Skeletal muscle satellite cell (primary cell): ENCODE data around the gene ZBTB17.

Source experiments
- H3K27me3 ChIP-seq: 2 replicates; pipeline ENCODE4 v1.7.0; 2013; ENCODE audit warnings: low read length; ENCODE audit not compliant: control insufficient read depth, insufficient read depth
- H3K36me3 ChIP-seq: 2 replicates; pipeline ENCODE4 v1.7.0; 2013; ENCODE audit warnings: mild to moderate bottlenecking, control low read depth, low read length; ENCODE audit not compliant: insufficient read depth
- H3K4me1 ChIP-seq: 2 replicates; pipeline ENCODE4 v1.7.0; 2013; ENCODE audit warnings: low read length; ENCODE audit not compliant: control insufficient read depth, insufficient read depth
- H3K4me2 ChIP-seq: 2 replicates; pipeline ENCODE4 v1.7.0; 2013; ENCODE audit warnings: mild to moderate bottlenecking, low read length
- H3K4me3 ChIP-seq: 2 replicates; pipeline ENCODE4 v1.7.0; 2013; ENCODE audit warnings: low read length
- H3K9ac ChIP-seq: 2 replicates; pipeline ENCODE4 v1.7.0; 2013; ENCODE audit warnings: mild to moderate bottlenecking, low read depth, low read length, moderate library complexity
- H3K9me3 ChIP-seq: replicated peaks from 2 replicates; pipeline ENCODE4 v1.7.0; 2013; ENCODE audit warnings: mild to moderate bottlenecking, control low read depth, low read length

ZBTB17 gene

GRCh38 chr1:16017076-16017460 is 41.2 kb upstream of the ZBTB17 start:
- Histone ChIP-seq H3K36me3 (no peaks in the 10 kb centered on the region), H3K4me1 (peaks cover 85% of the 10 kb centered on the region), H3K4me3 (peak overlapping the region; percentile 61), H3K4me2 (peak overlapping the region; percentile 83), H3K9ac (peak overlapping the region; percentile 86), H3K27me3 (no peaks in the 10 kb centered on the region), H3K9me3 (no peaks in the 10 kb centered on the region)

- H3K4me1 ChIP-seq, result peaks cover 85% of the 10 kb centered on the region
- no peaks in the 10 kb centered on the region for H3K27me3 ChIP-seq
- no peaks in the 10 kb centered on the region for H3K9me3 ChIP-seq
- H3K4me3 ChIP-seq, result peak overlapping the region; percentile 61
- H3K4me2 ChIP-seq, result peak overlapping the region; percentile 83
- H3K36me3 ChIP-seq, result no peaks in the 10 kb centered on the region
- H3K9ac ChIP-seq, result peak overlapping the region; percentile 86
These were observed 40.3 kb upstream of the ZBTB17 start for GRCh38 chr1:16015960-16016901.

DNA sequence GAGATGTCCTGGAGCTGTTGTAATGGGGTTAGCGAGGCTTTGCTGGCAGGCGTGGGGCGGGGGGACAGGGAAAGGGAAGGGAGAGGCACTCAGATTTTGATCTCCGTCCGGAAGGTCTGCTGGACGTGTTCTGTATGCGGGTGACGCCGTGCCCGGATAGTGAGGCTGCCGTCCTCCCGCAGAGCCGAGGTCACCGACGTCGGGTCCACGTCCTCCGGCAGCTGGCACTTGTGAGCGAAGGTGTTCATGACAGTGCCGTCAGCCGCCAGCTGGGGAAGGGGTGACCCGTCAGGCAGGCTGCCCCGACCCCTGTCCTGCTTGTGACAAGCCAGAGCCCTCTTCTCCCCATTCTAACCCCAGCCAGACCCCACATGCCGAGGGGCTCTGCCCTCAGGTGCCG is 39.6 kb upstream of the ZBTB17 start:
- Histone ChIP-seq H3K9ac (peak overlapping the region; percentile 86), H3K9me3 (no peaks in the 10 kb centered on the region), H3K4me2 (peak overlapping the region; percentile 83), H3K27me3 (no peaks in the 10 kb centered on the region), H3K36me3 (no peaks in the 10 kb centered on the region), H3K4me1 (peaks cover 82% of the 10 kb centered on the region), H3K4me3 (peak overlapping the region; percentile 61)

DNA sequence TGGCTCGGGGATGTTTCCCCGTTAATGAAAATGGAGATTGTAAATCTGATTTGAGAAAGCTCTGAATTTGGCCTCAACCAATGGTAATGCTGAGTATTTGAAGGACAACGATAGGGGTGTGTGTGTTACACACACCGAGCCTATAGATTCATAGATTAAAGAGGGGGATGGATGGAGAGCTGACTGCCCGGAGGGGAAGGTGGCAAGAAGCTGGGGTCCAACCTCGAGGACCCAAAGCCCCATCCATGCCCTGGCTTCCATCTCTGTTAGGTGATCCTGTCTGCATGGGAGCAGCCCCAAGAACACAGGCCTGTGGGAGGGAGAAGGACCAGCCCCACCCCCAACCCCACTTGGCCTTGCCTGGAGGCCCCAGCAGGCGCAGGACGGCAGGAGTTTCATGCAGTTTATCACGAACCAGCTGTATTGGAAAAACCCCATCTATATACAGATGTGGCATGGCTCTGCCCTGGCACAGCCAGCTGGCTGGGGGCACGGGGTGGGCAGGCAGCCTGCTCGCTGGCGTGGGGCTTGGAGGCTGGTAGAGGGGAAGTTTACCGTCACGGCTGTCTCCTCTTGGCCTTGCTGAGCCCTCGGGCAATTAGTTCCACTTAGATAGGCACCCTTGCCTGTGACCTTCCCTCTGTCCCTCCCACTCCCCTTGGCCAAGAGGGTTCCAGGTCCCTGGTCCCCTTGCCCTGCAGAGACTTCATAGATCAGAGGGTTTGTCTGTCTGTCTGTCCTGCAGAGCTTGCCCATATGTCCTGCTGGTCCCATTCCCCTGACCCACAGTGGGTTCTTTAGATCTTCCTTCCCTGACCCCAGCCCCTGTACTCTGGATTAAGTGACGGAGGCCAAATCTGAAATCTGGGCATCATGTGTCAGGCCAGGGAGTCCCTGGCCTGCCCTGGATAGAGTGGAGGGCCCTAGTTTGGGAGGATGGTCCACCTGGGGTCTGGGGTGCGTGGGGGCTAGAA is 38.9 kb upstream of the ZBTB17 start:
- Histone ChIP-seq H3K4me3 (no peak overlapping the region), H3K36me3 (no peaks in the 10 kb centered on the region), H3K4me1 (peaks cover 75% of the 10 kb centered on the region), H3K27me3 (no peaks in the 10 kb centered on the region), H3K4me2 (no peak overlapping the region), H3K9me3 (no peaks in the 10 kb centered on the region), H3K9ac (peak overlapping the region; percentile 86)

GRCh38 chr1:16013908-16014258 is 38.0 kb upstream of the ZBTB17 start:
- Histone ChIP-seq H3K9ac (no peak overlapping the region), H3K27me3 (no peaks in the 10 kb centered on the region), H3K4me1 (peaks cover 66% of the 10 kb centered on the region), H3K36me3 (no peaks in the 10 kb centered on the region), H3K4me3 (no peak overlapping the region), H3K4me2 (no peak overlapping the region), H3K9me3 (no peaks in the 10 kb centered on the region)

DNA sequence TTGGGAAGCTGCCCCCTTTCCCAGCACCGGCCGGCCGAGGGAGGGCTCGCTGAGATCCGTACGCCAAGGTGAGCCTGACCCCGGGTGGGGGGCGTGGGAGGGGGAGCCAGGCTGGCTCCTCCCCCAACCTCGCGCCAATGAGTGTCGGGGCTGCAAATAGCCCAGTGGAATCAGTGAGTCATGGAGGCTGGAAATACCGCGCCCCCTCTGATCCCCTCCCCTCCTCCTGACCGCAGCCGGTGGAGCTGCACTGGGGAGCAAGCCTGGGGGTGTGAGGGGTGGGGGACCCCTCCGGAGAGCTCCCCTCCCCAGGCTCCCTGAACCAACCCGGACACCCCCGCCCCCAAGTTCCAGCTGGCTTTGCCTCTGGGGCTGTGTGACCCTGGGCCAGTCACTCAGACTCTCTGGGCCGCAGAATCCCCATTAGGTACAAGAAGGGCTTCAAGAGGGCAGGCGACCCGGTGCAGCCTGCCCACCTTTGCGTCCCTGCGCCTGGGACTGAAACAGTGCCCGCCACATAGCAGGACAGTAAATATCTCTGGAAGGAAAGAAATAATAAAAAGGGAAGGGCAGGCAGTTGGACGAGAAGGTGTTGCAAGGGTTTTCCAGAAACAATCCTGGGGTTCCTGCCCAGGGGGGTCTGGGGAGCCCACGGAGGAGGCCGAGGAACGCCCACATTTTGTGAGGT is 37.5 kb upstream of the ZBTB17 start:
- H3K27me3 ChIP-seq, result no peaks in the 10 kb centered on the region
- peak overlapping the region; percentile 37 for H3K4me3 ChIP-seq
- H3K4me2 ChIP-seq, result peak overlapping the region; percentile 38
- no peaks in the 10 kb centered on the region for H3K9me3 ChIP-seq
- peak overlapping the region; percentile 57 for H3K9ac ChIP-seq
- H3K4me1 ChIP-seq, result peaks cover 61% of the 10 kb centered on the region
- H3K36me3 ChIP-seq, result no peaks in the 10 kb centered on the region

DNA sequence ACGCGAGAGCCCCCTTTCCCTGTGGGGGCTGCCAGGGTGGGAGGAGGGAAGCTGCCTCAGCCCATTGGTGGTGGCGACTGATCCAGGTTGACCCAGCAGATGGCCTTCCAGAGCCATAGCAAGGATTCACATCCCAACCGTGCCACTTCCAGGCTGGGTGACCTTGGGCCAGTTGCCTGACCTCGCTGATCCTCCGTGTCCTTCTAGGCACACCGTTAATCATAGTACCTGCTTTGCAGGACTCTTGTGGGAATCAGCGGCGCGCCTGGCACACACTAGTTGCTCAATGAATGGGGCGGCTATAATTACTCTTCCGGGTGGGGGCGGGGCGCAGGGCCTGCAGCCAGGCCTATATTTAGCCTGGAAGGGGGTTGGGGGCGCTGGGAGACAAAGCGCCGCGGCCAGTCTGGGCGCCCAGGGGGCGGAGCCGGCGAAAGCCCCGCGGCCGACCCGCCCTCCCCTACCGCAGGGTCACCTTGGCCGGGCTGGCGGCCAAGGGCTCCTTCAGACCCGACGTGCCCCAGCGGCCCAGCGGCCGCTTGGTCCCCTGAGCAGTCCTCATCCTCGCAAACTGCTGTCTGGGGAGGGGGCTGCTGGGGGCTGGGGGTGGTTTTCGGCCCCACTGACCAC is 36.8 kb upstream of the ZBTB17 start:
- Histone ChIP-seq H3K4me1 (peaks cover 54% of the 10 kb centered on the region), H3K27me3 (no peaks in the 10 kb centered on the region), H3K9ac (peak overlapping the region; percentile 57), H3K4me2 (peak overlapping the region; percentile 38), H3K36me3 (no peaks in the 10 kb centered on the region), H3K4me3 (peak overlapping the region; percentile 37), H3K9me3 (no peaks in the 10 kb centered on the region)

DNA sequence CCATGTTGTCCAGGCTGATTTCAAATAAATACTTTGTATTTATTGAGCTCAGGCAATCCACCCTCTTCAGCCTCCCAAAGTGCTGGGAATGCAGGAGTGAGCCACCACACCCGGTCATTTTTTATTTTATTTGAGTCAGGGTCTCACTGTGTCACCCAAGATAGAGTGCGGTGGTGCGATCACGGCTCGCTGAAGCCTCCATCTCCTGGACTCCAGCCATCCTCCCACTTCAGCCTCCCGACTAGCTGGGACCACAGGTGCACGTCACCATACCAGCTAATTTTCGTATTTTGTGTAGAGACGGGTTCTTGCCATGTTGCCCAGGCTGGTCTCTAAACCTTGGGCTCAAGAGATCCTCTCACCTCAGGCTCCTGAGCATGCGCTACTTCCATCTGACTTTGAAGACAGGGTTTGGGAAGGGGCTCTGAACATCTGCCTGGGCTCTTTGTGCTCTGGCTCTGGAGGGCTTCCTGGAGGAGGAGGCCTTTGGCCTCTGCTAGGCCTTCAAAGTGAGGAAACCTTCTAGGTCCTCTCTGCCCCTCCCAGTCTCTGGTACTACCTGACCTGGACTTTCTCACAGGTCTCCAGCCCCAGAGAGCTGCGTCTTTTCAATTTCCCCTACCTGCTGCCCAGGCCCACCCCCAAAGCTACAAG is 36.2 kb upstream of the ZBTB17 start:
- no peak overlapping the region for H3K4me3 ChIP-seq

DNA sequence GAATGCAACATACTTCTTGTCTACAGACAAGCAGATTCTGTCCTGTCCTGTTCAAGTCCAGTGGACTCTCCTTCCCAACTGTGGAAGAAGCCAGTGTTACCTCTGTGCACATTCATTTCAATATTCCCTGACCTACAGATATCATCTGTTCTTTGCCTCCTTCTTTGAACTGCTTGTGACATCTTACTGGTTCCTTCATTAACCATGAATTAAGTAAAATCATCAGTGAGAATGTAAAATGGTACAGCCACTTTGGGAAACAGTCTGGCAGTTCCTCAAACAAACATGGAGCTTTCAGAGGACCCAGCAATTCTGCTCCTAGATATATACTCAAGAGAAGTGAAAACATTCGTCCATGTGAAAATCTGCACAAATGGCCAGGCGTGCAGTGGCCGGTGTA is 34.9 kb upstream of the ZBTB17 start:
- H3K9me3 ChIP-seq, result no peaks in the 10 kb centered on the region
- no peak overlapping the region for H3K4me2 ChIP-seq

More for the DNA sequence above, 36.2 kb upstream of the ZBTB17 start:
- H3K9ac ChIP-seq, result no peak overlapping the region
- no peaks in the 10 kb centered on the region for H3K9me3 ChIP-seq
- no peaks in the 10 kb centered on the region for H3K36me3 ChIP-seq
- H3K4me2 ChIP-seq, result peak overlapping the region; percentile 38
- H3K27me3 ChIP-seq, result no peaks in the 10 kb centered on the region
- peaks cover 48% of the 10 kb centered on the region for H3K4me1 ChIP-seq

GRCh38 chr1:16009678-16010077 is 33.8 kb upstream of the ZBTB17 start:
- Histone ChIP-seq H3K27me3 (no peaks in the 10 kb centered on the region), H3K9me3 (no peaks in the 10 kb centered on the region), H3K4me3 (no peak overlapping the region), H3K4me2 (no peak overlapping the region), H3K9ac (no peak overlapping the region), H3K36me3 (no peaks in the 10 kb centered on the region), H3K4me1 (peaks cover 24% of the 10 kb centered on the region)

More for the DNA sequence above, 34.9 kb upstream of the ZBTB17 start:
- Histone ChIP-seq H3K27me3 (no peaks in the 10 kb centered on the region), H3K4me3 (no peak overlapping the region), H3K9ac (no peak overlapping the region), H3K4me1 (peaks cover 36% of the 10 kb centered on the region), H3K36me3 (no peaks in the 10 kb centered on the region)
